MM.1S (cell line): ENCODE data around the gene DCDC1.

Experiments used
- EZH2 ChIP-seq: fragments of 300-600 bp; sonication (generic); optimal IDR thresholded peaks from 2 replicates; pipeline ENCODE3; 2017; ENCODE audit warnings: low read depth, mild to moderate bottlenecking, antibody characterized with exemption, low read length, mixed read lengths
- EZH2phosphoT487 ChIP-seq: fragments of 300-600 bp; sonication (generic); IDR thresholded peaks from 2 replicates; pipeline ENCODE4 v1.6.1; 2018; ENCODE audit warnings: antibody characterized with exemption, low read length
- TF ChIP-seq, protein P1 (sequence below): fragments of 300-600 bp; sonication (generic); IDR thresholded peaks from 2 replicates; pipeline ENCODE4 v1.5.1; 2016; ENCODE audit warnings: antibody characterized with exemption, low read length, mixed read lengths

DNA sequence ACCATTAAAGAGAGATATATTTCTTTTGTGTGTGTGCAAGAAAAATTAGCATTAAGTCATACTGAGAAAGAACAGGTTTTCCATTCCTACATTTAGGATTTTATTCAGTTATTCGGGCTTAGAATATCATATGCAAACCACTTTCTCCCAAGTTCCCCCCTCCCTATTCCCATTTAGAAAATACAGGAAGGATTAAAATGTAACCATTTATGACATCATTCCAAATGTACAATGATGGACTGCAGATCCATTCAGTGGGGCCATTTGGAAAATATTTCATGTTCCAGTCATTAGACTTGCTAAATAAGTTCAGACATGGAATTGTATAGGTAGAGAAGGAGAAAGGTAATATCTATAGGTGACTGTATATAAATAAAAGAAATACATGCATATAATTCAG lies 554.8 kb downstream of the DCDC1 start:
- TF ChIP-seq, protein P1, sequence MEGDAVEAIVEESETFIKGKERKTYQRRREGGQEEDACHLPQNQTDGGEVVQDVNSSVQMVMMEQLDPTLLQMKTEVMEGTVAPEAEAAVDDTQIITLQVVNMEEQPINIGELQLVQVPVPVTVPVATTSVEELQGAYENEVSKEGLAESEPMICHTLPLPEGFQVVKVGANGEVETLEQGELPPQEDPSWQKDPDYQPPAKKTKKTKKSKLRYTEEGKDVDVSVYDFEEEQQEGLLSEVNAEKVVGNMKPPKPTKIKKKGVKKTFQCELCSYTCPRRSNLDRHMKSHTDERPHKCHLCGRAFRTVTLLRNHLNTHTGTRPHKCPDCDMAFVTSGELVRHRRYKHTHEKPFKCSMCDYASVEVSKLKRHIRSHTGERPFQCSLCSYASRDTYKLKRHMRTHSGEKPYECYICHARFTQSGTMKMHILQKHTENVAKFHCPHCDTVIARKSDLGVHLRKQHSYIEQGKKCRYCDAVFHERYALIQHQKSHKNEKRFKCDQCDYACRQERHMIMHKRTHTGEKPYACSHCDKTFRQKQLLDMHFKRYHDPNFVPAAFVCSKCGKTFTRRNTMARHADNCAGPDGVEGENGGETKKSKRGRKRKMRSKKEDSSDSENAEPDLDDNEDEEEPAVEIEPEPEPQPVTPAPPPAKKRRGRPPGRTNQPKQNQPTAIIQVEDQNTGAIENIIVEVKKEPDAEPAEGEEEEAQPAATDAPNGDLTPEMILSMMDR, result no peak
- TF ChIP-seq EZH2phosphoT487 (no peak), EZH2 (no peak)
